Right lobe of liver (tissue), 4 donors: ENCODE data around the gene FLNC.

Experiments used
- CTCF ChIP-seq, 4 donors: fragments of 200-600 bp in 3 of 4; fragments of 450-650 bp in 1 of 4; IDR thresholded peaks; one replicate each; pipeline versions ENCODE4 v1.5.1 to v1.8.0; 2016 to 2022; ENCODE audit warnings: antibody characterized with exemption in 4 of 4, mild to moderate bottlenecking in 2 of 4
- POLR2A ChIP-seq: fragments of 450-650 bp; IDR thresholded peaks from one replicate; pipeline ENCODE4 v1.6.1; 2017; ENCODE audit warnings: antibody characterized with exemption, mild to moderate bottlenecking
- donor health status: DM: no; HTN: no; CAD: no.
- donor health status: DM: no; HTN: no; CAD: no.
- donor health status: DM: no; HTN: yes; CAD: no.

GRCh38 chr7:128810473-128810872, 19.7 kb upstream of the FLNC start:
- TF ChIP-seq CTCF (IDR thresholded peaks at IDR 0.05) (no peak), POLR2A (no peak)
